Endodermal cell (in vitro differentiated cells): Measurements from ENCODE around the gene PXN. TPM values are rescaled to one million over a fixed set of nuclear protein-coding genes. Genes with fewer than 3 reads are reported as not detected.

Experiments used
- DNase-seq: peaks from one replicate; pipeline ENCODE4 v3.0.0-alpha.2; 2017
- H3K27ac ChIP-seq: 2 replicates; pipeline ENCODE4 v1.5.1; 2013; ENCODE audit warnings: mild to moderate bottlenecking, low read depth, low read length, moderate library complexity
- H3K27me3 ChIP-seq: 2 replicates; pipeline ENCODE4 v1.6.1; 2013; ENCODE audit warnings: mild to moderate bottlenecking, low read length, moderate library complexity; ENCODE audit not compliant: insufficient read depth, control insufficient read depth, poor library complexity, severe bottlenecking
- H3K36me3 ChIP-seq: 2 replicates; pipeline ENCODE4 v1.7.0; 2013; ENCODE audit warnings: mild to moderate bottlenecking, low read length, moderate library complexity; ENCODE audit not compliant: control insufficient read depth, insufficient read depth
- H3K4me1 ChIP-seq: one replicate; pipeline ENCODE4 v1.7.0; 2013; ENCODE audit warnings: low read length; ENCODE audit not compliant: control insufficient read depth, insufficient read depth
- H3K4me3 ChIP-seq: 2 replicates; pipeline ENCODE4 v1.5.1; 2013; ENCODE audit warnings: mild to moderate bottlenecking, low read length, moderate library complexity
- H3K9ac ChIP-seq: 2 replicates; pipeline ENCODE4 v1.6.1; 2013; ENCODE audit warnings: mild to moderate bottlenecking, low read length, moderate library complexity; ENCODE audit not compliant: poor library complexity, severe bottlenecking; ENCODE audit errors: extremely low read depth
- H3K9me3 ChIP-seq: 2 replicates; pipeline ENCODE4 v1.6.1; 2013; ENCODE audit warnings: mild to moderate bottlenecking, low read length, moderate library complexity; ENCODE audit not compliant: control insufficient read depth
- H3K27ac Mint-ChIP-seq: 2 replicates; pipeline ENCODE4 v1.8.0; 2020; ENCODE audit warnings: mixed read lengths
- H3K27me3 Mint-ChIP-seq: 2 replicates; pipeline ENCODE4 v1.8.0; 2021; ENCODE audit warnings: mild to moderate bottlenecking, mixed read lengths; ENCODE audit not compliant: insufficient read depth
- H3K36me3 Mint-ChIP-seq: 2 replicates; pipeline ENCODE4 v1.8.0; 2020; ENCODE audit warnings: low read depth, mixed read lengths
- H3K4me1 Mint-ChIP-seq: 2 replicates; pipeline ENCODE4 v1.8.0; 2020; ENCODE audit warnings: mixed read lengths
- H3K4me3 Mint-ChIP-seq: 2 replicates; pipeline ENCODE4 v1.8.0; 2020; ENCODE audit warnings: mild to moderate bottlenecking, moderate library complexity, mixed read lengths
- H3K9me3 Mint-ChIP-seq: 2 replicates; pipeline ENCODE4 v1.8.0; 2020; ENCODE audit warnings: mild to moderate bottlenecking, mixed read lengths
- CTCF ChIP-seq: fragments of 200-600 bp; sonication (generic); conservative IDR thresholded peaks from 2 replicates; pipeline ENCODE4 v1.5.0; 2021; ENCODE audit warnings: antibody characterized with exemption, mild to moderate bottlenecking
- WGBS, 2 experiments: methylation state at CpG; one replicate each; pipeline versions ENCODE4 v1.1.5 to v1.1.7; 2013; ENCODE audit warnings: missing lambda C conversion rate in 2 of 2, mixed read lengths in 1 of 2; ENCODE audit not compliant: insufficient coverage in 1 of 2, insufficient read length in 1 of 2; 5-methylcytosine and 5-hydroxymethylcytosine counted together
- total RNA-seq, 2 donors: library from RNA; stranded (reverse); fragmentation: NEBNext Ultra II Directional in 1 of 2; extraction: Animal tissue kit (Norgen Biotek cat#: 25700) in 1 of 2; gene quantifications; 2 replicates in 1 of 2; 3 replicates in 1 of 2; pipeline ENCODE4 v1.2.1, GENCODE V29; 2021

The PXN gene
- total RNA-seq, 2 donors from 2014 or later = 58.4 to 92.7 TPM

DNA sequence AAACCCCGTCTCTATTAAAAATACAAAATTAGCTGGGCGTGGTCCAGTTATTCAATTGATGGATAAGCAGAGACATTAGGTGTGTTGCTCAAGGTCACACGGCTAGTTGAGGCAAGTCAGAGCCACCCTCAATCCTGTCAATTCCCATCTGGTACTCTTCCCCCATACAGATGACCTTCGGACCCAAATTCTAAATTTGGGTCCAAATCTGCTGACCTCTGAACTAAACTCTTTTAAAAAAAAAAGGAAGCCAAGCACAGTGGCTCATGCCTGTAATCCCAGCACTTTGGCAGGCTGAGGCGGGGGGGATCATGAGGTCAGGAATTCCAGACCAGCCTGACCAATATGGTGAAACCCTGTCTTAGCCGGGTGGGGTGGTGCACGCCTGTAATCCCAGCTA is 94.9 kb downstream of the PXN start:
- Histone ChIP-seq H3K27ac (no peak overlapping the region), H3K9ac (no peak overlapping the region), H3K9me3 (no peaks in the 10 kb centered on the region), H3K36me3 (peaks cover 82% of the 10 kb centered on the region), H3K4me3 (no peak overlapping the region), H3K27me3 (no peaks in the 10 kb centered on the region), H3K4me1 (no peaks in the 10 kb centered on the region)
- no peak for TF ChIP-seq CTCF
- no peaks in the 10 kb centered on the region for H3K27me3 Mint-ChIP-seq
- DNase-seq = no peak
- peaks cover 63% of the 10 kb centered on the region for H3K36me3 Mint-ChIP-seq
- 86 to 93% methylated on average over 7 of the region's 7 CpGs for WGBS, 2 experiments
- H3K9me3 Mint-ChIP-seq = no peaks in the 10 kb centered on the region
- no peak overlapping the region for H3K4me3 Mint-ChIP-seq
- H3K27ac Mint-ChIP-seq = no peak overlapping the region
- no peaks in the 10 kb centered on the region for H3K4me1 Mint-ChIP-seq

DNA sequence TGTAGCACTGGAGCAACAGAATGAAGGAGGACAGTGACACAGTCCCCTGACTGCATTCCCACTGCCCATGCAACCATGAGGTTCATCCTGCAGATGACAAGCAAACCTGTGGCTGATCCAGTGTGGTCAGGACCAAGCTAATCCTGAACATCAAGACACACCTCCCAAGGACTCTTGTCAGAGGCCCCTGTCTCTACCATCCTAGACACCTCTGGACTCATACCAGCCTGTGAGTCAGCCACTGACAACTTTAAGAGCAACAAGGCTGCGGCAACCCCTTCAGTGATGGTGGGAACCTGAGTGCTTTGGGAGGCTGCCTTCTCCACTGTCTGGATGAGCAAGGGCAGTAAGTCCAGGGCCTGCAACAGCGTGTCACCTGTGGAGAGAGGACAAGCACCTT is 95.6 kb downstream of the PXN start:
- 92 to 99% methylated on average over 2 of the region's 2 CpGs for WGBS, 2 experiments
- no peak for TF ChIP-seq CTCF
- H3K36me3 Mint-ChIP-seq = peaks cover 56% of the 10 kb centered on the region
- no peaks in the 10 kb centered on the region for H3K9me3 ChIP-seq
- H3K9ac ChIP-seq = no peak overlapping the region
- no peaks in the 10 kb centered on the region for H3K27me3 ChIP-seq
- DNase-seq = no peak
- no peaks in the 10 kb centered on the region for H3K27me3 Mint-ChIP-seq
- no peaks in the 10 kb centered on the region for H3K9me3 Mint-ChIP-seq
- H3K36me3 ChIP-seq = peaks cover 78% of the 10 kb centered on the region
- no peaks in the 10 kb centered on the region for H3K4me1 Mint-ChIP-seq
- no peak overlapping the region for H3K27ac ChIP-seq
- no peaks in the 10 kb centered on the region for H3K4me1 ChIP-seq
- no peak overlapping the region for H3K4me3 Mint-ChIP-seq
- H3K4me3 ChIP-seq = no peak overlapping the region
- no peak overlapping the region for H3K27ac Mint-ChIP-seq

- Histone ChIP-seq H3K9me3 (no peaks in the 10 kb centered on the region), H3K27ac (no peak overlapping the region), H3K27me3 (no peaks in the 10 kb centered on the region), H3K4me1 (no peaks in the 10 kb centered on the region), H3K36me3 (peaks cover 77% of the 10 kb centered on the region), H3K9ac (no peak overlapping the region), H3K4me3 (no peak overlapping the region)
- H3K9me3 Mint-ChIP-seq = no peaks in the 10 kb centered on the region
- TF ChIP-seq CTCF = no peak
- no peaks in the 10 kb centered on the region for H3K4me1 Mint-ChIP-seq
- no peak for DNase-seq
- WGBS, 2 experiments = 91 to 95% methylated on average over 4 of the region's 4 CpGs
- no peak overlapping the region for H3K4me3 Mint-ChIP-seq
- H3K27me3 Mint-ChIP-seq = no peaks in the 10 kb centered on the region
- no peak overlapping the region for H3K27ac Mint-ChIP-seq
- peaks cover 50% of the 10 kb centered on the region for H3K36me3 Mint-ChIP-seq
These were observed 97.2 kb downstream of the PXN start for GRCh38 chr12:120168337-120168736.
